Stimulated activated CD4-positive, alpha-beta T cell treated with anti-CD3 and anti-CD28 coated beads, Interleukin-15, amount 100 ng/mL, for 24 hours (primary cell): ENCODE measurements around the gene SPATA19.
"Not testable (repeated sequence)": the region's sequence is repeated elsewhere in the genome, so short reads cannot be mapped to it uniquely, and the experiment has no call there.

Source experiments
- DNase-seq: peaks from one replicate; pipeline ENCODE4 v3.0.0-alpha.2; 2020

The SPATA19 gene, protein sequence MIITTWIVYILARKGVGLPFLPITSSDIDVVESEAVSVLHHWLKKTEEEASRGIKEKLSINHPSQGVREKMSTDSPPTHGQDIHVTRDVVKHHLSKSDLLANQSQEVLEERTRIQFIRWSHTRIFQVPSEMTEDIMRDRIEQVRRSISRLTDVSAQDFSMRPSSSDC

DNA sequence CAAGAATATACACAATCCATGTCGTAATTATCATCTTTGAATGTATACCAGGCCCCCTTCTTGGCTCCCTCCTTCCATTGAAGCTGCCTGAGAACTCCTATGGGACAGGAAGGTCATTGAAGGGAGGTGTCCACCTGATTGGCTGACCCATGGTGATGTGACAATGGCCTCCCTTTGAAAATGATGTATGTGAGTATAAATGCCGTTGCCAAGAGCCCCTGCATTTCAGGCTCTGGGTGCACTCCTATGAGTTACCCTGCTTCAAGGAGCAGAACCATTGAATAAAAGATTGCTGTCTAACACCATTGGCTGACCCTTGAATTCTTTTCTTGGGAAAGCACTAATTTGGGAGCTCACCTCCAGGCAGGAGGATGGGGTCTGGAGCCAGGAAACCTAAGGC is at the start of gene SPATA19:
Gene SPATA19, minus strand, starts transcription at position 101 of the 400 bp plus-strand sequence. Its CDS starts 67 bp downstream, at position 34.
- DNase-seq = no peak

DNA sequence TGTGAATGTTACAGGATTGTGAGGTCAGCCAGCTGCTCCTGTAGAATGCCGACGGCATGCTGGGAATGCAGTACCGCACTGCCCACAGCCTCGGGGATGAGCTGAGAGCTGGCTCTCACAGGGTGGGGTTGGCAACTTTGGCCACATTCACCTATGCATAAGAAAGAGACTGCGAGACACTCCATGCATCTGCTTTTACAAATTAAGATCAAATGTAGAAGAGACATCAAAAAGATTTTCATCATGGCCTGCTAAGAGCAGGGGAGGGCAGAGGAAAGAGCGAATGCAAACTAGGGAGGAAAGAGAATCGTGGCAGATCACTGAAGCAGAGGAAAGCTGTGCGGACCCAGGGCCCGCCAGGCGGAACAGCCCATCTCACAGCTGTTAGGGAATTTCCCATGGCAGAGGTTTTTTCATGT is 49.8 kb upstream of the SPATA19 start:
- DNase-seq = no peak

DNA sequence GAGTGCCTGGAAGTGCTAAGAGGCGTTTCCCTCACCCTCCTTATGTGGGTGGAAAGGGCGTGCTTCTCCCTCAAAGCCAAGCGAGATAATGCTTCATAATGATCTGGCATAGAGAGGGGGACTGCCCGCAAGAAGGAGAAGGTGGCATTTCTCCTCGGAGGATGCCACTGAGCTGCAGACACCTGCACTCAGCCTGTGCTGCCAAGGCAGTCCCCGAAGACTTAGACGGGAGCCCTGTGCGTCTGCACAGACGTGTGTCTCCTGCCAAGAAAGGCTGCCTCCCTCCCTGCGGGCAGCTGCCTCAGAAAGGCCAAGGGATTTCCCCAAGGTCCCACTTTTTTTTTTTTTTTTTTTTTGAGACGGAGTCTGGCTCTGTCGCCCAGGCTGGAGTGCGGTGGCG is 48.1 kb upstream of the SPATA19 start:
- no peak for DNase-seq

DNA sequence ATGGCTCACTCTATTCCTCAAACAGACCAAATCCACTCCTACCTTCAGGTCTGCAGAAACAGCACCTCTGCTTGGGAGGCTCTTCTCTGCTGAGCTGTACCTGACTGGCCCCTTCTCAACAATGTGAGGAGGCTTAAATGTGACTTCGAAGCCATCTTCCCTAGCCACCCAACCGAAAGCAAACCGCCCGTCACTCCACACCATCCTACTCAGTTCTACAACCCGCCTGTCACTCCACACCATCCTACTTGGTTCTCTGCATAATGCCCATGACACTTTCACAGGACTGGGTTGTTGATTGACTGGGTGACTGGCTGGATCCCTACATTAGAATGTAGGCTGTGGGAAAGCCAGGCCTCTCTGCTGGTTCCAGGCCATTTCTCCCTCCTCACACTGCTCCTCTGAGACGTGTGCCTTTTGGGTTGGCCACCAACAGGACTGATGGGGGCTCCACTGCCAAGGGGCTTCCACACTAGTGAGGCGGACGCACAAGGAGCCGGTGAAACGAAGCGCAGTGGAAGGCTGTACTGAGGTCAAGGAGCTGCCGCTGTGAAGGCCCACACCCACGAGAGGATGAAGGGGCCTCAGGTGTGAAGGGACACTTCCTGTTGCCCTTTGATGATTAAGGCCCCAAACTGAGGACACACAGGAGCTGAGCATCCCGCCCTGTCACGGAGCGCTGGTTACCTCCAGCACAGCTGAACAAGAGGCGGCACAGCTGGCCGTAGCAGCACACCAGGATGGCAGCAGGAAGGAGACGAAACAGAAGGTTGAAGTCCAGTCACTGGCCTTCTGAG is 47.5 kb upstream of the SPATA19 start:
- no peak for DNase-seq

DNA sequence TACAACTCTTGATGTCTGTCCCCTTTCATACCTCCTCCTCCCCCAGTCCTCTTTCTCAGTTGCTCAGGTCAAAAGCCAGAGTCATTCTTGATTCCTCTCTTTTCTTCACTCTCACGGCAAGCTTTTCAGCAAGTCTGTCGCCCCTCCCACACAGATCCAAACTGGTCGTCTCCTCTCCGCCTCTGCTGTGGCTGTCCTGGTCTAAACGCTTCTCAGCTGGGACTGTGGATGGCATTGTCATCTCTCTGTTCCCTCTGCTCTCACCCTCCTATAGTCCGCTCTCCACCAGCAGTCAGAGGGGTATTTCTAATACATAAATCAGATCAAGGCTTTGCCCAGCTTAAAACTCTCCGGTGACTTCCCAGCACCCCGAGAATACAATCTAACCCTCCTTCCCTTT is 46.8 kb upstream of the SPATA19 start:
- no peak for DNase-seq

DNA sequence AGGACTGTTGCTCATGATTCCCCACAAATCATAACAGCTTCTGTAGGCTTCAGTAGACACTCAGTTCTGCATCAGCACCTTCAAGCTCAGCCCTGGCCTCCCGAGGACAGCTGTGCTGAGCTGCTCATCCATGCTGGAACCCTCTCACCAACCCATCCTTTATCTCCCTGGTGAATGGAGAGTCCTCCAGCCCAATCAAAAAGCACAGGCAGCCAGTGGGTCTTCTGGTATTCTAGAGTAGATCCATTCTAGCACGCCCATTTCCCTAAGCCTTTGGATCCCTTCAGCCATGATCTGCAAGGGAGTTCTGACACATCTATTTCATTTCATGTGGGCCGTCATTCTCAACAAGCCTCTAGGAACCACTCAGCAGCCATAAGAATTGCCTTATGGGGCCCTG is 44.6 kb upstream of the SPATA19 start:
- DNase-seq = no peak

DNA sequence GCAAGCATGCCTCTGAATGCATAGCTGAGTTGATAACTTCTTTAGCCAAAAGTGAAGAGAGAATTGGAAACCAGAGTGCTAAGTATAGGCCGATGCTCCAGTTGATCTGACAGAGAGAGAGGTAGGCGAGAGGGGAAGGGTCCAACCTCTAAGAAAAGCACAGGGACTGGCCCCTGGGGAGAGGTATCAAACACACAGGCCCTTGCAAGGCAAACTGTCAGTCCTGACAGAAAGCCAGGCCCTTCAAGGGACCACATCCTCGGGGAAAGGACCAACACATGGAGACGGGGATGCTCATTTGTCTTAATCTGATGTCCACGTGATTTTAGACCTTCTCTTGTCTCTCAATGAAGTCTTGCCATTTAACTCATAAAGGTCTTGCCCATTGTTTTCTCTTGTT is 43.9 kb upstream of the SPATA19 start:
- no peak for DNase-seq

DNA sequence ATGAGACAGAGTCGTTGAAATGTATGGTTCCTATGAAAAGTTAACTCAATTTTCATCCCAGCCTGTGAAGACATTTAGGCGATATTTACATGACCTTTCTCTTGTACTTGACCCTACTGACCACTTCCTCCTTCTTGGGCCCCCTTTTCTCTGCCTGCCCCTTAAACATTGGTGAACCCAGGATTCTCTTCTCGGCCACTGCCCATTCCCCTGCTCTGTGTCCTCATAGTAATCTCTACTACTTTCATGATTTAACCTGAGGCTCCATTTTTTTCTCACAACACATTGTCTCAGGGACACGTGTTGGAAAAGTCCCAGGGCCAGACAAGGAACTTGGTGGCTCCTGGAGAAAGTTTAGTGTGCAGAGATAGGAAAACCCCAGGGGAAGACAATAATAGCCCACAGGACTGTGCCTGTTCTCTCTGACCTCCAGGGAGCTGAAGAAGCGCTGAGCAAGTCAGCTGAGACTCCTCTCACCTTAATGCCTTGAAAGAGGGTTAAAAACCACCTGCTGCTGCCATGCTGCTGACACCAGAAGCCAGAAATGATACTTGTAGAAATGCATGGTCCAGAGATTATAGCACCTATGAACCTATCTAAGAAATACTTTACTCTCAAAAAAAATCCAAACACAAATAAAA is 42.5 kb upstream of the SPATA19 start:
- DNase-seq = no peak

DNA sequence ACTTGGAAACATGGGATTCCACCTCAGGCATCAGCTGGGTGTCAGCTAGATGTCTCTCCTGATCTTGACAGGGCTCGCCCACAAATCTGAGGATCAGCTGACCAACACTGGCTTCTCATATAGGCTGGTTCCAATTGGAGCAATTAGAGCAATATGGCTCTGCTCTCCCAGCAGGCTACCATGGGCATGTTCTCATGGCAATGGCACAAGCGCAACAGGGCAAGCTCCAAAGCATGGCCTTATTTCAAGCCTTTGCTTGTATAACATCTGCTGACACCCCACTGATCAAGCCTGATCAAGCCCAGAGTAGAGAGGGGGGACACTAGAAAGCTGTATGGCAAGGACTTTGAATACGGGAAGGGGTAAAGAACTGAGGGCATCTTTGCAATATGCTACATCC is 40.7 kb upstream of the SPATA19 start:
- no peak for DNase-seq

DNA sequence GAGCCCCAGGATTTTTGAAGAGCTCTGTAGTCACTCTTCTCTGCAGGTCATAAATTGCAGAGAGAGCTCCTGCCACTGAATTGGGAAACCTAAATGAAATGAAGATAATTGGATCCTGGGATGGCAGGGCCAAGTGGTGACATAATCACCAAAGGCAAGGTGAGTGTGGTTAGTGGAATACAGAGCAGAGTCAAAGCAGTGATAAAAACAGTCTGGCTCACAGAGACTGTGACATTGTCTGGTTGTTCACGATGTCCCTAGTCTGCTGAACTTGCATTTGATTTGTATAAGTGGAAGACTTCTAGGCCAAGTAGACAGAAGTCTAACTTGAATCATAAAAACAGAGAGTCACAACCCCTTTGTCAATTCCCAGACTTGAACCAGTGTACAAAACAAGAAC is 26.8 kb upstream of the SPATA19 start:
- no peak for DNase-seq

DNA sequence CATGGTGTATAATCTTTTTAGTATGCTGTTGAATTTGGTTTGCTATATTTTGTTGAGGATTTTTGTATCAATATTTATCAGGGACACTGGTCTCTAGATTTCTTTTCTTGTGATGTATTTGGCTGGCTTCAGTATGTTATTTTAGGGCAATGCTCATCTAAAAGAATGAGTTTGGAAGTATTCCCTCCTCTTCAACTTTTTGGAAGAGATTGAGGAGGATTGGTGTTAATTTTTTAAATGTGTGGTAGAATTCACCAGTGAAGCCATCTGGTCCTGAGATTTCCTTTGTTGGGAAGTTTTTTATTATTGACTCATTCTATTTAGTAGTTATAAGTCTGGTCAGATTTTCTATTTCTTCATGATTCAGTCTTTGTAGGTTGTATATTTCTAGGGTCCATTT is 22.1 kb upstream of the SPATA19 start:
- no peak for DNase-seq

DNA sequence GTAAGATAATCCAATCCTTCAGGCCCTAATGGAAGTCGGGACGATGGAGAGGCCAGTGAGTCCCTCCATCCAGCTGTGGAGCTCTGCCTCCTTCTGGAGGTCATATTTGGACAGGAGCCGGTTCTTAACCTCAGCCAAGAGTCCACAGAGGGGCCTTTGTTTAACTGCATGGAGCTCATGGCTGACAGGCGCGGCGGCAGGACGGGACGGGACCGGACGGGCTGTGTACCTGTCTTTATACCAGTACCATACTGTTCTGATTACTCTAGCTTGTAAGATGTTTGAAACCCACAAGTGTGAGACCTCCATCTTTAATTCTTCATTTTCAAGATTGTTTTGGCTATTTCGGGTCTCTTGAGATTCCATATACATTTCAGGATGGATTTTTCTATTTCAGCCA is 20.2 kb upstream of the SPATA19 start:
- no peak for DNase-seq

DNA sequence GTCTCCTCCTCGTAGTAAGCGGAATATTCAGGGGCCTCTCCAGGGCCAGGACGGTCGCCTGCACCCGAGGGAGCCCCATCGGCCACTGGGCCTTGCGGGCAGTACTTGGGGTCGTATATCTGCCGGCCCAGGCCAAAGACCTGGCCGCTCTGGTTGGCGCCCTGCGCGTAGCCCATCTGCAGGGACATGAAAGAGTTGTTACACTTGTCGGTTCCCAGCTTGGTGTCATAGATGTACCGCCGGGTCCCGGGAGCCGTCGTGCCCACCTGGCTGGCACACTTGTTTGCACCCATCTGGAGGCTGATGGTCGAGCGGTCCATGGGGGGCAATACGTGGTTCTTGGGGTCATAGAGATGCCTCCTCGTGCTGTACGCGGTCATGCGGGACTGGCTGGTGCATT is 19.4 kb upstream of the SPATA19 start:
- no peak for DNase-seq

DNA sequence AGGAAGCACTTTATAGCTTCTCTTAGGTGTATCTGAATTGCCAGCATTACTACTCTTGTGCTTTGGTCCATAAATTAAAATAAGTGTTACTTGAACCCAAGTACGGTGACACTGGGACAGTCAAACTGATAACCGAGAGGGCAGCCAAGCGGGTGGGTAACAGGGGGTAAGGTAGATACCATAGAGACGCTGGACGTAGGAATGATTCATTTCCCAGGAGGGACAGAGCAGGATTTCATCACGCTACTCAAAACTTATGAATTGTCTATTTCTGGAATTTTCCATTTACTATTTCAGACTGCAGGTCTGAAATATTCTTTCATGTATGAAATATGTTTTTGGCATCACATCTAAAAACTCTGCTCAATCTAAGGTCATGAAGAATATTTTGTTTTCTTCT is 14.8 kb upstream of the SPATA19 start:
- no peak for DNase-seq

DNA sequence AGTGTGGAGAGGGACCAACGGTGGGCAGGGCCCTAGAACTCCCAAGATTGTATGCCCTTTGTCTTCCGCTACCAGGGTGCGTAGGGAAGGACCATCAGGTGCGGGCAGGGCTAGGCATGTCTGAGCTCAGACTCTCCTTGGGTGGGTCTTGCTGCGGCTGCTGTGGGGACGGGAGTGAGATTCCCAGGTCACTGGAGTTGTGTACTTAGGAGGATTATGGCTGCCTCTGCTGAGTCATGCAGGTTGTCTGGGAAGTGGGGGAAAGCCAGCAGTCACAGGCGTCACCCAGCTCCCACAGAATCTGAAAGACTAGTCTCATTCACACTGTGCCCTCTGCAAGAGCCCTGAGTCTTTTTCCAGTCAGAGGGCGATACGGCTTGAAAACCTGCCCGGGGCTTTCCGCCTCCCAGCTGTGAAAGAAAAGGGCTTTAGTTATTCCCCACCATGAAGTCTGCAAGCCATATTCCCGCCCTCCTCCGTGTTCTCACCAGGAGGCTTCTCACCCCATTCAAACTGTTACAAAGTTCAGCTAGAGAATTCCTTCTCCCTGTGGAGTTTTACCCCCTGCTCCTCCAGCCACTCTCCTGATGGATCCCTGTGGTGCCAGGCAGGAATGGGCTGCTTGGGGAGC is 9.1 kb upstream of the SPATA19 start:
- not testable (repeated sequence) for DNase-seq

DNA sequence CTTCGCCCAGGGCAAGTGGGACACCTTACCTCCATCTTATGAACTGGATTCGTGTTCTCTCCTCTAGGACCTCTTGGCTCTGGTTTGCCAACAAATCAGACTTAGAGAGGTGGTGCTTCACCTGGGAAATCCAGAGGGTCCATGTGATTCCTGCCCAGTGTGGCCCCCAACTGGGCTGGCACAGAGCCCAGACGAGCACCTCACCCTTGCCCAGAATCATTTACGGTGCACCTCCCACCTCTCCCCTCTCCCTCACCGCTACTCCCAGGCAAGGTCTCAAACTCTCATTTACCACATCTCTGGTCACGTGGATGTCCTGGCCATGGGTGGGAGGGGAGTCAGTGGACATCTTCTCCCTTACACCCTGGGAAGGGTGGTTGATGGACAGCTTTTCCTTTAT is 1.1 kb downstream of the SPATA19 start:
- no peak for DNase-seq

DNA sequence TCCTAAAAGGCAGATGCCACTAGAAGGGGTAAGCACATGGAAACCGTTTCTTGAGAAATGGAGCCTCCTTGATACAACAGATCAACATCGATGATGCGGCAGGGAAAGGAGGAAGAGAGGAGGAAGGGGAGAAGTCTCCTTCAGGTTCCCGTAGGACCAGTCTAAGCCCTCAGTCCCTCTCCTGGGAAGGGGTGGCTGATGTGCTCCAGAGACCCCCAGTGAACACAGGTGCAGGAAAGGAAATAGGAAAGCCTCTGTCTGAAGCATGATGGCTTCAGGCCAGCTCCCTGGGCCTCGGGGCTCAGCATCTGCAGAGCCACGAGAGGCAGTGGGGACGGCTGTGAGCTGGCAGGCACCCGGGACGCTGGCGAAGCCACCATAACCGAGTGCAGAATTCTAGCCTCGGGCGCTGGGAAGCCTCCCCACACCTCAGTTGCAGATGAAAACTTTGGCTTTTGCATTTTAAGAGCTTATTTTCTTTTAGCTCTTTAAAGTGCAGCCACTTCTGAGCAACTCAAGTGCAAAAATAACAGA is 1.8 kb downstream of the SPATA19 start:
- DNase-seq = no peak

DNA sequence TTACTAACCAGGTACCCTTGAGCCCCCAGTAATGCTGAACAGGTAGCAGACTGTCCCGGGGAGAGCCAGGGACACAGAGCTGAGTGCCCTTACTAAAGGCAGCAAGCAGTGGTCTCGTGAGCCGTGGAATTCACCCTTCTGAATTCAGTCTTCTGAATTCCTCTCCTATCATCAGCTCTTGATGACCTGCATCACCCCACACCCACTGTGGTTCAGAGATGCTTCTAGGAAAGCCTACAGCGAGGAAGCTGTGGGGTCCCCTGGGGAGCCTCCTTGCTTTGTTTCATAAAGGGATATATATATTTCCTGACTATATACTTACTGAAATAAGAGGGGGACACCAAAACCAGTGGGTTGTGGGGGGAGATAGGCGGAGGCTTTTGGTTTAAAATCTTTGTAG is 2.6 kb downstream of the SPATA19 start:
- DNase-seq = no peak

DNA sequence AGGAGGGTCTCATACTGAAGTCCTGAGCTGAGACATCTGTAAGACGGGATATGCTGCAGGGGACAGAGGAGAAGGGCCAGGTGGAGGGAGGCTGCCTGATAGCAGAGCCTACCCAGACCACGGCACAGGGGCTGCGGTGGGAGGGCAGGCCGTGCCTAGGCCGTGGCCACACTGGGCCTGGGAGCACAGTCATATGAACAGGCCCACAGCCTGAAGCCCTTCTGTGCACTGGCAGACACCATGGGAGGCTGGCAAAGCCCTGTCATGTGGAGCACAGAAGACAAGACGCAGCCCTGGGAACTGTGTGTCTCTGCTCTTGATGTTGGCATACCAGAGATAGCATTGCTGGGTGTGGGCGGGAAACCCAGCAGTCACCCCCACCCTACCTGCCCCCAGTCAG is 3.3 kb downstream of the SPATA19 start:
- no peak for DNase-seq

DNA sequence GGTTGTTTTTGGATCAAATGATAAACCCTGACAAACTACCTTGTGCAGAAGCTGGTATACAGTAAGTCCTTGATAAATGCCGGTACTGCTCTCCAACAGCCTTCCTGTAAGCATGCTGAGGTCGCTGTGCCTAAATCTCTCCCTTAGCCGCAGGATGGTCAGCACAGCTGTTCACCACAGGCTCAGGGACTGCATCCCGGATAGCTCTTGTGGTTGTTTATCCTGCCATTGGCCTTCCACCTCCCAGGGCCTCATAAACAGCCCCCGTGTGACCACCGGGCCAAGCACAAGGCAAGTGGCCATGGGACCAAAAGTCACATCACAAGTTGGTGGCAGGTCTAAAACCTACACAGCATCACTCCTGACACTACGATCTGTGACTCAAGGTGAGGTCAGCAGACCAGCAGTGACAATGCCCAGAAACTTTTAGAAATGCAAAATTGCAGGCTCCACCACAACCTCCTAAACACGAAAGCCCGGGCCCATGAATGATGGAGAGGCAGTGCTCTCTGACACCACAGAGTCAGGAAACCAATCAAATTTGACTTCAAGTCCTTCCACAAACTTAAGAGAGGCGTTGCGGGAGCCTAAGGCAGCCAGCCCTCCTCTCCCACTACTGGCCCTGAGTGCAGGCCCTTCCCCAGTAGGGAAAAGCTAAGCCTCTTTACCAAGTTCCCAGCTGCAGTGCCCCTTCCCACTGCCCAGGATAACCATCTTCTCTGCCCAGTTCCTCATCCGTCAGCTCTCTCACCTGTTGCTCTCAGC is 3.9 kb downstream of the SPATA19 start:
- no peak for DNase-seq

DNA sequence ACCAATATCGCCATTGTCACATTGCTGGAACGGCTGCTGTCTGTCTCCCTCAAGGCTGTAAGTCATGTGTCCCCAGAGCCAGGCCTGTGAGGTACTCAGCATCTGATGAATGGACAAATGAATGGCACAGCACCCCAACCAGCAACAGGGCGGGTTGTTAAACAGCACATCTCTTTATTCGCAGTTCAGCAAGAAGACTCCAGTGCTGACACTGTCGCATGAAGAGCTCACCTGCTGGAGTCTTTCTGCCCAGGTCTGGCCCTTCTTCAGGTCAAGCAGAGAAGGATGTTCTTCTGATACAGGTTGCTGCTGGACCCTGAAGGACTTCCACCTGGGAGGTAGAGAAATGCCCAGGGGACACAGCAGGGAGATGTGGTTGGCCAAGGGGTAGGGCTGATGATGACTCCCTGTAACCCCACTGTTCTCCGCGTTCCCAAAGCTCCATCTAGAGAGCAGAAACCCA is 4.8 kb downstream of the SPATA19 start:
- no peak for DNase-seq
